AG10803 (cell line): ENCODE data around the gene CPEB4.

Experiments
- DNase-seq: peaks from one replicate; pipeline ENCODE4 v3.0.0; 2010; ENCODE audit warnings: low read depth
- H3K4me3 ChIP-seq: 2 replicates; pipeline ENCODE4 v1.5.1; 2011; ENCODE audit warnings: mild to moderate bottlenecking, low read length, control low read depth
- CTCF ChIP-seq: conservative IDR thresholded peaks from 2 replicates; pipeline ENCODE4 v1.5.1; 2011; ENCODE audit warnings: mild to moderate bottlenecking, low read length, control low read depth, inconsistent platforms

CPEB4 gene

GRCh38 chr5:173907284-173907683 lies 19.1 kb downstream of the CPEB4 start:
- H3K4me3 ChIP-seq = no peak overlapping the region
- no peak for DNase-seq
- no peak for TF ChIP-seq CTCF

- H3K4me3 ChIP-seq = no peak overlapping the region
- no peak for TF ChIP-seq CTCF
- DNase-seq = peak; percentile 78
Observed at GRCh38 chr5:173907686-173908371, 19.7 kb downstream of the CPEB4 start.

- no peak for TF ChIP-seq CTCF
- no peak for DNase-seq
- no peak overlapping the region for H3K4me3 ChIP-seq
Observed at GRCh38 chr5:173909199-173909598, 21.1 kb downstream of the CPEB4 start.

GRCh38 chr5:173910215-173910614 lies 22.1 kb downstream of the CPEB4 start:
- DNase-seq = no peak
- TF ChIP-seq CTCF = no peak
- H3K4me3 ChIP-seq = no peak overlapping the region

GRCh38 chr5:173911623-173912022 lies 23.5 kb downstream of the CPEB4 start:
- no peak for TF ChIP-seq CTCF
- DNase-seq = no peak
- H3K4me3 ChIP-seq = no peak overlapping the region

- no peak for TF ChIP-seq CTCF
- no peak overlapping the region for H3K4me3 ChIP-seq
- no peak for DNase-seq
Observed at GRCh38 chr5:173913686-173914321, 25.7 kb downstream of the CPEB4 start.
